H7 (cell line): ENCODE results near the gene SMIM11. TPM values are rescaled to one million over a fixed set of nuclear protein-coding genes. Genes with fewer than 3 reads are reported as not detected.

Source experiments
- DNase-seq: peaks from one replicate; pipeline ENCODE4 v3.0.0; 2012
- H3K27me3 ChIP-seq: 2 replicates; pipeline ENCODE4 v1.6.0; 2011; ENCODE audit warnings: mild to moderate bottlenecking, low read length; ENCODE audit not compliant: control insufficient read depth, insufficient read depth
- H3K36me3 ChIP-seq: replicated peaks from 2 replicates; pipeline ENCODE4 v1.5.1; 2011; ENCODE audit warnings: low read length; ENCODE audit not compliant: control insufficient read depth, insufficient read depth
- H3K4me3 ChIP-seq: 2 replicates; pipeline ENCODE4 v1.5.1; 2011; ENCODE audit warnings: low read depth, mild to moderate bottlenecking, control low read depth, low read length, moderate library complexity; ENCODE audit not compliant: insufficient read depth
- total RNA-seq: library from RNA; depleted of rRNA; stranded (reverse); fragments of >200 nt; shearing (Covaris generic); gene quantifications from 2 replicates; pipeline ENCODE4 v1.2.3, GENCODE V29; 2014

SMIM11 gene
- total RNA-seq, 1 experiment from 2014 or later = 1.1 TPM

- H3K36me3 ChIP-seq = no peaks in the 10 kb centered on the region
- no peak overlapping the region for H3K4me3 ChIP-seq
- DNase-seq = no peak
- no peaks in the 10 kb centered on the region for H3K27me3 ChIP-seq
Observed at GRCh38 chr21:34345091-34345871, 30.0 kb upstream of the SMIM11 start.

- H3K27me3 ChIP-seq = no peaks in the 10 kb centered on the region
- no peak for DNase-seq
- no peak overlapping the region for H3K4me3 ChIP-seq
- H3K36me3 ChIP-seq = no peaks in the 10 kb centered on the region
Observed at GRCh38 chr21:34345892-34346291, 29.4 kb upstream of the SMIM11 start.

- H3K4me3 ChIP-seq = no peak overlapping the region
- no peaks in the 10 kb centered on the region for H3K36me3 ChIP-seq
- DNase-seq = no peak
- H3K27me3 ChIP-seq = no peaks in the 10 kb centered on the region
Observed at GRCh38 chr21:34348890-34349519, 26.3 kb upstream of the SMIM11 start.

GRCh38 chr21:34351786-34352241, 23.5 kb upstream of the SMIM11 start:
- no peaks in the 10 kb centered on the region for H3K27me3 ChIP-seq
- no peak overlapping the region for H3K4me3 ChIP-seq
- DNase-seq = peak; percentile 62
- H3K36me3 ChIP-seq = no peaks in the 10 kb centered on the region

- Histone ChIP-seq H3K27me3 (no peaks in the 10 kb centered on the region), H3K4me3 (no peak overlapping the region), H3K36me3 (no peaks in the 10 kb centered on the region)
- no peak for DNase-seq
Observed at GRCh38 chr21:34352556-34352955, 22.8 kb upstream of the SMIM11 start.

GRCh38 chr21:34353182-34353581, 22.1 kb upstream of the SMIM11 start:
- no peaks in the 10 kb centered on the region for H3K36me3 ChIP-seq
- H3K27me3 ChIP-seq = no peaks in the 10 kb centered on the region
- no peak overlapping the region for H3K4me3 ChIP-seq
- DNase-seq = no peak

- Histone ChIP-seq H3K36me3 (no peaks in the 10 kb centered on the region), H3K27me3 (no peaks in the 10 kb centered on the region), H3K4me3 (no peak overlapping the region)
- DNase-seq = no peak
Observed at GRCh38 chr21:34354836-34355235, 20.5 kb upstream of the SMIM11 start.

GRCh38 chr21:34355570-34355969, 19.7 kb upstream of the SMIM11 start:
- H3K27me3 ChIP-seq = no peaks in the 10 kb centered on the region
- H3K36me3 ChIP-seq = no peaks in the 10 kb centered on the region
- H3K4me3 ChIP-seq = no peak overlapping the region
- DNase-seq = no peak

- Histone ChIP-seq H3K4me3 (no peak overlapping the region), H3K27me3 (no peaks in the 10 kb centered on the region), H3K36me3 (no peaks in the 10 kb centered on the region)
- DNase-seq = no peak
Observed at GRCh38 chr21:34357889-34358288, 17.4 kb upstream of the SMIM11 start.

- no peak for DNase-seq
- H3K4me3 ChIP-seq = no peak overlapping the region
- H3K36me3 ChIP-seq = no peaks in the 10 kb centered on the region
- no peaks in the 10 kb centered on the region for H3K27me3 ChIP-seq
Observed at GRCh38 chr21:34358866-34359265, 16.4 kb upstream of the SMIM11 start.

GRCh38 chr21:34360488-34361241, 14.6 kb upstream of the SMIM11 start:
- Histone ChIP-seq H3K27me3 (no peaks in the 10 kb centered on the region), H3K4me3 (no peak overlapping the region), H3K36me3 (no peaks in the 10 kb centered on the region)
- no peak for DNase-seq

- Histone ChIP-seq H3K4me3 (no peak overlapping the region), H3K27me3 (no peaks in the 10 kb centered on the region), H3K36me3 (no peaks in the 10 kb centered on the region)
- DNase-seq = no peak
Observed at GRCh38 chr21:34362136-34362444, 13.2 kb upstream of the SMIM11 start.

- H3K27me3 ChIP-seq = no peaks in the 10 kb centered on the region
- H3K36me3 ChIP-seq = no peaks in the 10 kb centered on the region
- no peak for DNase-seq
- H3K4me3 ChIP-seq = no peak overlapping the region
Observed at GRCh38 chr21:34362670-34363069, 12.6 kb upstream of the SMIM11 start.

GRCh38 chr21:34363733-34364132, 11.6 kb upstream of the SMIM11 start, which contains the start of gene KCNE2:
Gene KCNE2 (plus strand): TSS chr21:34364006. CDS start chr21:34370479, 6,473 bp downstream.
- Histone ChIP-seq H3K4me3 (no peak within 1 kb of the TSS), H3K36me3 (no peaks in the 10 kb centered on the region), H3K27me3 (no peaks in the 10 kb centered on the region)
- DNase-seq = no peak

GRCh38 chr21:34364921-34365320, 10.4 kb upstream of the SMIM11 start:
- DNase-seq = no peak
- Histone ChIP-seq H3K4me3 (no peak overlapping the region), H3K27me3 (no peaks in the 10 kb centered on the region), H3K36me3 (no peaks in the 10 kb centered on the region)
